ENCODE results near the gene SRGAP1. TPM values are rescaled to one million over a fixed set of nuclear protein-coding genes. Genes with fewer than 3 reads are reported as not detected.
A peak's percentile ranks its signal among the peaks of the same experiment; 100 is the strongest.
"Not testable (repeated sequence)": the region's sequence is repeated elsewhere in the genome, so short reads cannot be mapped to it uniquely, and the experiment has no call there.

Gene SRGAP1
- total RNA-seq, 3 donors from 2014 or later (not counting 1 experiment from before 2014, with no cell fraction given) = 0.10 to 0.49 (median 0.16) TPM

DNA sequence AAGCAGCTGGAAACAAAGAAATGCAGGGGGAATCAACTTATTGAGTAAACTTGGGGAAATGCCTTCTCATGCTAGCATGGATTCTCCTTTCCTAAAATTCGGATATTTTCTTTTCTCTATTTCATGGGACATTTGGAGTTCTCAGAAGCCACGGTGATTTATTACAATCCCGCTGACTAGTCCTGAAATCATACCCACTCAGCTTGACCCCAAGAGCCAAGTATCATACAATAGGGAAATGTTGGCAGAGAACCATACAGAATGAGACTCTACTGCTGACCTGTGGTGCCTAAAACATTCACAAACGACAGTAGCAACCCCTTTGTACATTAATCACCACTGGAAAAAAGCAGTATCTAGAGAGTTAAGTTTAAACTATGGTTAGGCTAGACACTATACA is 265.2 kb downstream of the SRGAP1 start:
- intact Hi-C loops (cut with micrococcal nuclease) = no loop called here
- H3K36me3 ChIP-seq (ENCODE audit: control insufficient read depth, insufficient read depth, low read length) = no peaks in the 10 kb centered on the region
- H3K9me3 ChIP-seq (ENCODE audit: control insufficient read depth, insufficient read depth, low read length) = no peaks in the 10 kb centered on the region
- H3K27ac ChIP-seq (ENCODE audit: low read length) = no peak overlapping the region
- 91% methylated on average over 4 of the region's 4 CpGs for WGBS (ENCODE audit: insufficient coverage)
- no peaks in the 10 kb centered on the region for H3K4me1 Mint-ChIP-seq
- H3K9me3 Mint-ChIP-seq = peaks cover 0 to 4% of the 10 kb centered on the region in 2 donors
- H3K27ac Mint-ChIP-seq = no peak overlapping the region
- ATAC-seq = no peak
- H3K4me3 Mint-ChIP-seq = no peak overlapping the region
- no peaks in the 10 kb centered on the region for H3K4me1 ChIP-seq (ENCODE audit: control insufficient read depth, insufficient read depth, low read length)
- no peak overlapping the region for H3K4me3 ChIP-seq (ENCODE audit: low read length)
- TF ChIP-seq, protein P1, sequence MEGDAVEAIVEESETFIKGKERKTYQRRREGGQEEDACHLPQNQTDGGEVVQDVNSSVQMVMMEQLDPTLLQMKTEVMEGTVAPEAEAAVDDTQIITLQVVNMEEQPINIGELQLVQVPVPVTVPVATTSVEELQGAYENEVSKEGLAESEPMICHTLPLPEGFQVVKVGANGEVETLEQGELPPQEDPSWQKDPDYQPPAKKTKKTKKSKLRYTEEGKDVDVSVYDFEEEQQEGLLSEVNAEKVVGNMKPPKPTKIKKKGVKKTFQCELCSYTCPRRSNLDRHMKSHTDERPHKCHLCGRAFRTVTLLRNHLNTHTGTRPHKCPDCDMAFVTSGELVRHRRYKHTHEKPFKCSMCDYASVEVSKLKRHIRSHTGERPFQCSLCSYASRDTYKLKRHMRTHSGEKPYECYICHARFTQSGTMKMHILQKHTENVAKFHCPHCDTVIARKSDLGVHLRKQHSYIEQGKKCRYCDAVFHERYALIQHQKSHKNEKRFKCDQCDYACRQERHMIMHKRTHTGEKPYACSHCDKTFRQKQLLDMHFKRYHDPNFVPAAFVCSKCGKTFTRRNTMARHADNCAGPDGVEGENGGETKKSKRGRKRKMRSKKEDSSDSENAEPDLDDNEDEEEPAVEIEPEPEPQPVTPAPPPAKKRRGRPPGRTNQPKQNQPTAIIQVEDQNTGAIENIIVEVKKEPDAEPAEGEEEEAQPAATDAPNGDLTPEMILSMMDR (IDR thresholded peaks at IDR 0.05) = no peak
- DNase-seq = no peak
- H3K36me3 Mint-ChIP-seq = no peaks in the 10 kb centered on the region
- H3K27me3 ChIP-seq (ENCODE audit: control insufficient read depth, insufficient read depth, low read length) = no peaks in the 10 kb centered on the region
- H3K27me3 Mint-ChIP-seq (ENCODE audit: low read depth in 2 of 2) = peaks cover 0 to 10% of the 10 kb centered on the region in 2 donors

DNA sequence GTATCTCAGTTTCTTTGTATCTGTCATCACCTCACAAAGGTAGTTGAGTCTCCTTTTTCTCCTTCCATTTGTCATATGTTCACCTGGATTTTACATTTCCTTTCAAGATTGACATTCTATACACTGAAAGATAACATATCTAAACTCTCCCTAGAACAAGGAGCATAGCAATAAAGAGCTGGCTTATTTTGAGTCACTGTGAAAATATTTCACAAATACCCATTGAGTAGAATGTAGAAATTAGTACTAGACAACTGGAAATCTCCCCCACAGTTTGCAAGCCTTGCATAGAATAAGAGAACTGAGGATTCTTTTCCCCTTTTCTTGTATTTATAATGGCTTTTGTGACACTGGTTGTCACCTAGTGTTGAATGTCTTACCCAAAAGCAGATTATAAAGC is 266.4 kb downstream of the SRGAP1 start:
- H3K4me3 ChIP-seq (ENCODE audit: low read length) = no peak overlapping the region
- H3K9me3 ChIP-seq (ENCODE audit: control insufficient read depth, insufficient read depth, low read length) = no peaks in the 10 kb centered on the region
- Mint-ChIP-seq H3K27ac (no peak overlapping the region), H3K4me1 (no peaks in the 10 kb centered on the region), H3K36me3 (no peaks in the 10 kb centered on the region), H3K27me3 (ENCODE audit: low read depth in 2 of 2) (peaks cover 0 to 8% of the 10 kb centered on the region in 2 donors), H3K9me3 (peaks cover 0 to 4% of the 10 kb centered on the region in 2 donors), H3K4me3 (no peak overlapping the region)
- intact Hi-C loops (cut with micrococcal nuclease) = no loop called here
- no peaks in the 10 kb centered on the region for H3K36me3 ChIP-seq (ENCODE audit: control insufficient read depth, insufficient read depth, low read length)
- ATAC-seq (no peak), DNase-seq (no peak)
- TF ChIP-seq, protein P1 (IDR thresholded peaks at IDR 0.05) = no peak
- H3K27me3 ChIP-seq (ENCODE audit: control insufficient read depth, insufficient read depth, low read length) = no peaks in the 10 kb centered on the region
- no peaks in the 10 kb centered on the region for H3K4me1 ChIP-seq (ENCODE audit: control insufficient read depth, insufficient read depth, low read length)
- no peak overlapping the region for H3K27ac ChIP-seq (ENCODE audit: low read length)

DNA sequence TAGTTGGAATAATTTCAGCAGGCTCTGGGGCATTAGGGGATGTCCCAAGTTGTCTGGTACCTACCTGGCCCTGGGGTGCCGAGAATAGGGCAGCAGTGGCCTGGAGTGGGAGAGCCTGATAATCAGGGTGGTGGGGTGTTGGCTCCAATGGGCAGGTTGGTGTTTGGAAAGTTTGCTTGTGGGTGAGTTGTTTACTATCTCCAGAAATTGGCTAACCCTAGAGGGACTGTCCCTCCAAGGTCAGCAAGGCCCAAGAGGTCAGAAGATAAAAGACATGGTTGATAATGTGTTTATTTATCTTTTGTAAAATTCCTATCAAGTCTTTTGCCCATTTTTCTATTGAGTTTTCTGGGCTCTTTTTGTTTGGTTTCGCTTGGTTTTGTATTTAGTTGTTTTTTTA is 272.5 kb downstream of the SRGAP1 start:
- intact Hi-C loops (cut with micrococcal nuclease) = no loop called here
- DNase-seq (no peak), ATAC-seq (peak in 1 of 3 donors; percentile 30)

DNA sequence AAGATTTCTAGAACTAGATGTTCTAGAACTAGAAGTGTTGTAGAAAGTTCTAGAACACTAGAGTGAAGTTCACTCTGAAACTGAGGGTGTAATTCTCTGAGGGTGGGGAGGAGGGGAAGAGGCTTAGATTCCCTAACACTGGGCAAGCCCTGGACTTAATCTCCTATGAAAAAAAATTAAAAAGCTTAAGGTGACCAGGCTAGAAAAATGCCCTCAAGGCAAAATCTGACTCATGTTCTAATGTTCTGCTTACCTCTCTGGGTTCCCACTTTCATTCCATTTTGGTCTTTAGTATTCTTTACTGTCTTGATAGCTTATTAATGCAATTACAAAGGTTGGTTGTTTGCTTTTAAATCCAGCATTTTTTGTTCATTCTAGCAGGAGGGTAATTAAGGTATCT is 276.1 kb downstream of the SRGAP1 start:
- Histone ChIP-seq H3K36me3 (ENCODE audit: control insufficient read depth, insufficient read depth, low read length) (no peaks in the 10 kb centered on the region), H3K27ac (ENCODE audit: low read length) (no peak overlapping the region), H3K9me3 (ENCODE audit: control insufficient read depth, insufficient read depth, low read length) (no peaks in the 10 kb centered on the region), H3K4me1 (ENCODE audit: control insufficient read depth, insufficient read depth, low read length) (no peaks in the 10 kb centered on the region), H3K4me3 (ENCODE audit: low read length) (no peak overlapping the region), H3K27me3 (ENCODE audit: control insufficient read depth, insufficient read depth, low read length) (no peaks in the 10 kb centered on the region)
- intact Hi-C loops (cut with micrococcal nuclease) = no loop called here
- TF ChIP-seq, protein P1 (IDR thresholded peaks at IDR 0.05) = no peak
- peaks cover 8 to 24% of the 10 kb centered on the region in 2 donors for H3K27me3 Mint-ChIP-seq (ENCODE audit: low read depth in 2 of 2)
- H3K4me1 Mint-ChIP-seq = no peaks in the 10 kb centered on the region
- no peaks in the 10 kb centered on the region for H3K36me3 Mint-ChIP-seq
- DNase-seq (no peak), ATAC-seq (no peak)
- H3K27ac Mint-ChIP-seq = no peak overlapping the region
- H3K4me3 Mint-ChIP-seq = no peak overlapping the region
- no peaks in the 10 kb centered on the region for H3K9me3 Mint-ChIP-seq

More for the DNA sequence above, 272.5 kb downstream of the SRGAP1 start:
- WGBS (ENCODE audit: insufficient coverage) = 82% methylated on average over 2 of the region's 2 CpGs
- no peaks in the 10 kb centered on the region for H3K36me3 ChIP-seq (ENCODE audit: control insufficient read depth, insufficient read depth, low read length)
- H3K27me3 Mint-ChIP-seq (ENCODE audit: low read depth in 2 of 2) = peaks cover 12 to 22% of the 10 kb centered on the region in 2 donors
- H3K4me1 ChIP-seq (ENCODE audit: control insufficient read depth, insufficient read depth, low read length) = no peaks in the 10 kb centered on the region
- H3K4me3 ChIP-seq (ENCODE audit: low read length) = no peak overlapping the region
- no peak overlapping the region for H3K4me3 Mint-ChIP-seq
- TF ChIP-seq, protein P1 (IDR thresholded peaks at IDR 0.05) = no peak
- H3K36me3 Mint-ChIP-seq = no peaks in the 10 kb centered on the region
- H3K4me1 Mint-ChIP-seq = no peaks in the 10 kb centered on the region
- H3K27ac Mint-ChIP-seq = no peak overlapping the region
- H3K9me3 ChIP-seq (ENCODE audit: control insufficient read depth, insufficient read depth, low read length) = no peaks in the 10 kb centered on the region
- peaks cover 0 to 4% of the 10 kb centered on the region in 2 donors for H3K9me3 Mint-ChIP-seq
- H3K27ac ChIP-seq (ENCODE audit: low read length) = no peak overlapping the region
- H3K27me3 ChIP-seq (ENCODE audit: control insufficient read depth, insufficient read depth, low read length) = no peaks in the 10 kb centered on the region

DNA sequence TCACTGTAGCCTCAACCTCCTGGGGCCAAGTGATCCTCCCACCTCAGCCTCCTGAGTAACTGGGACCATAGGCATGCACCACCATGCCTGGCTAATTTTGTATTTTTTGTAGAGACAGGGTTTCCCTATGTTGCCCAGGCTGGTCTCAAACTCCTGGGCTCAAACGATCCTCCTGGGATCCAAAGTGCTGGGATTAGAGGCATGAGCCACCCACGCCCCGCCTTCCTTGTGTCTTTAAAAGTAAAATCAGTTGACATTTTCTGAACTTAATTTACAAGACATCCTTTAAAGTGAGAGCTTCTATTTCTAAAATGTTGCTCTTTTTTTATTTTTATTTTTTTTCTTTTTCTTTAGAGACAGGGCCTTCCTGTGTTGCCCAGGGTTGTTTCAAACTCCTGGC is 276.6 kb downstream of the SRGAP1 start:
- DNase-seq; H3K9me3 ChIP-seq (ENCODE audit: control insufficient read depth, insufficient read depth, low read length); H3K27me3 ChIP-seq (ENCODE audit: control insufficient read depth, insufficient read depth, low read length); H3K36me3 Mint-ChIP-seq; H3K9me3 Mint-ChIP-seq; intact Hi-C loops (cut with micrococcal nuclease); H3K4me3 Mint-ChIP-seq; H3K36me3 ChIP-seq (ENCODE audit: control insufficient read depth, insufficient read depth, low read length); H3K4me1 Mint-ChIP-seq; H3K4me1 ChIP-seq (ENCODE audit: control insufficient read depth, insufficient read depth, low read length); H3K4me3 ChIP-seq (ENCODE audit: low read length); H3K27ac ChIP-seq (ENCODE audit: low read length); H3K27ac Mint-ChIP-seq; ATAC-seq: not testable (repeated sequence)
- H3K27me3 Mint-ChIP-seq (ENCODE audit: low read depth in 2 of 2) = peaks cover 8 to 24% of the 10 kb centered on the region in 2 donors
- 93% methylated on average over 3 of the region's 3 CpGs for WGBS (ENCODE audit: insufficient coverage)

Measured in natural killer cell (primary cell).